WERI-Rb-1 (cell line): ENCODE measurements around the gene UACA.
"Not testable (repeated sequence)": the region's sequence is repeated elsewhere in the genome, so short reads cannot be mapped to it uniquely, and the experiment has no call there.

ENCODE experiments used
- DNase-seq: peaks from one replicate; pipeline ENCODE4 v3.0.0-alpha.2; 2020
- H3K27ac ChIP-seq: fragments of 250-450 bp; sonication (Bioruptor Pico); 2 replicates; pipeline ENCODE4 v1.5.1; 2020; ENCODE audit warnings: mild to moderate bottlenecking, moderate library complexity
- H3K27me3 ChIP-seq: fragments of 250-450 bp; sonication (Bioruptor Pico); 2 replicates; pipeline ENCODE4 v1.5.1; 2021; ENCODE audit warnings: mild to moderate bottlenecking, low read depth, moderate library complexity; ENCODE audit not compliant: insufficient read depth, severe bottlenecking
- H3K36me3 ChIP-seq: fragments of 250-450 bp; sonication (Bioruptor Pico); 2 replicates; pipeline ENCODE4 v1.5.1; 2020; ENCODE audit warnings: mild to moderate bottlenecking, moderate library complexity
- H3K4me3 ChIP-seq: 2 replicates; pipeline ENCODE4 v1.5.1; 2011; ENCODE audit warnings: low read depth, mild to moderate bottlenecking, control low read depth, low read length
- H3K9me3 ChIP-seq: fragments of 250-450 bp; sonication (Bioruptor Pico); 2 replicates; pipeline ENCODE4 v1.5.1; 2021; ENCODE audit warnings: mild to moderate bottlenecking, moderate library complexity; ENCODE audit not compliant: severe bottlenecking
- TF ChIP-seq, protein P1 (sequence below): IDR thresholded peaks from 2 replicates; pipeline ENCODE4 v1.5.1; 2011; ENCODE audit warnings: low read depth, mild to moderate bottlenecking, control low read depth, inconsistent platforms, low read length

UACA gene

DNA sequence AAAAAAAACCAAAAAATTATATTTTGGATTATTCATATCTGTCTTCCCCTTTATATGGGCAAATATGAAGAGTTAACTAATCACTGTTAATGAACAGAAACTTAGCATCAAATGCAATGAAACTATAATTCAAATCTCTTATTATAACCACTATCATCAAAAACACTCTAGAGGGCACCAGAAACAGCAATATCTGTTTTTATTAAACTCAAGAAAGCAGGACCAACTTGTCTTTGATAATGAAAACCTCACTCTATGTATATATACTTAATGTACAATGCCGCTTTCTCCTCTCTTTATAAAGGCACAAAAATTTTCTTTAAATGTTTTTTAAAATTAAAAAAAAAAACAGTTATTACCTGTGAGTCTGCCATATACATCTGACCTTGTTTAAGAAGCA lies 92.7 kb downstream of the UACA start:
- TF ChIP-seq, protein P1, sequence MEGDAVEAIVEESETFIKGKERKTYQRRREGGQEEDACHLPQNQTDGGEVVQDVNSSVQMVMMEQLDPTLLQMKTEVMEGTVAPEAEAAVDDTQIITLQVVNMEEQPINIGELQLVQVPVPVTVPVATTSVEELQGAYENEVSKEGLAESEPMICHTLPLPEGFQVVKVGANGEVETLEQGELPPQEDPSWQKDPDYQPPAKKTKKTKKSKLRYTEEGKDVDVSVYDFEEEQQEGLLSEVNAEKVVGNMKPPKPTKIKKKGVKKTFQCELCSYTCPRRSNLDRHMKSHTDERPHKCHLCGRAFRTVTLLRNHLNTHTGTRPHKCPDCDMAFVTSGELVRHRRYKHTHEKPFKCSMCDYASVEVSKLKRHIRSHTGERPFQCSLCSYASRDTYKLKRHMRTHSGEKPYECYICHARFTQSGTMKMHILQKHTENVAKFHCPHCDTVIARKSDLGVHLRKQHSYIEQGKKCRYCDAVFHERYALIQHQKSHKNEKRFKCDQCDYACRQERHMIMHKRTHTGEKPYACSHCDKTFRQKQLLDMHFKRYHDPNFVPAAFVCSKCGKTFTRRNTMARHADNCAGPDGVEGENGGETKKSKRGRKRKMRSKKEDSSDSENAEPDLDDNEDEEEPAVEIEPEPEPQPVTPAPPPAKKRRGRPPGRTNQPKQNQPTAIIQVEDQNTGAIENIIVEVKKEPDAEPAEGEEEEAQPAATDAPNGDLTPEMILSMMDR, result no peak
- no peak for DNase-seq
- Histone ChIP-seq H3K27ac (no peak overlapping the region), H3K4me3 (no peak overlapping the region), H3K36me3 (no peaks in the 10 kb centered on the region), H3K9me3 (no peaks in the 10 kb centered on the region), H3K27me3 (no peaks in the 10 kb centered on the region)

DNA sequence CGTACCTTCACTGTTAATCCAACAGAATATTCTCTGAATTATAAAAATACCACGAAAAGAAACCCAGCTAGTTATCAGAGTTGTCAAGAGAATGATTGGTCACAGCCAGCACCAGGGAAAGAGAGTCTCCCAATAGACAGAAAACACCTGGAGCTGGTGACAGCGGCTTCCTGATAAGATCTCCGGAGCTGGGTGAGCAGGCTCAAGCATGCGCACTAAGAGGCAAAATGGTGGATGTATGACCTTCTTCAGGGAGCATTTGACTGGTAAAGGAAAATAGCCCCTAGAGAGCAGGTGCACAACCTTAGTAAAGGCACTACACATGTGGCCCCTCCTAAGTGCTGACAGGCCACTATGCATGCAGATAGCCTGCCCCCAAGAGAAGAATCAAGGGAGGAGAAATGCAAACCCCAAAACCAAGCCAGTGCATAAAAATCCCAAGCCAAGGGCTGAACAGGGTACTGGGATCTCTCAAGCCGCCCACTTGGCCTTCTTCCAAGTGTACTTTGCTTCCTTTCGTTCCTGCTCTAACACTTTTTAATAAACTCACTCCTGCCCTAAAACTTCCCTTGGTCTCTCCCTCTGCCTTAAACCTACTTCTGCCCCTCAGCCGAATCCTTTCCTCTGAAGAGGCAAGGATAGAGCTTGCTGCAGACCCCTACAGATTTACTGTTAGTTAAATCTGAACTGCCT lies 93.2 kb downstream of the UACA start:
- no peaks in the 10 kb centered on the region for H3K36me3 ChIP-seq

DNA sequence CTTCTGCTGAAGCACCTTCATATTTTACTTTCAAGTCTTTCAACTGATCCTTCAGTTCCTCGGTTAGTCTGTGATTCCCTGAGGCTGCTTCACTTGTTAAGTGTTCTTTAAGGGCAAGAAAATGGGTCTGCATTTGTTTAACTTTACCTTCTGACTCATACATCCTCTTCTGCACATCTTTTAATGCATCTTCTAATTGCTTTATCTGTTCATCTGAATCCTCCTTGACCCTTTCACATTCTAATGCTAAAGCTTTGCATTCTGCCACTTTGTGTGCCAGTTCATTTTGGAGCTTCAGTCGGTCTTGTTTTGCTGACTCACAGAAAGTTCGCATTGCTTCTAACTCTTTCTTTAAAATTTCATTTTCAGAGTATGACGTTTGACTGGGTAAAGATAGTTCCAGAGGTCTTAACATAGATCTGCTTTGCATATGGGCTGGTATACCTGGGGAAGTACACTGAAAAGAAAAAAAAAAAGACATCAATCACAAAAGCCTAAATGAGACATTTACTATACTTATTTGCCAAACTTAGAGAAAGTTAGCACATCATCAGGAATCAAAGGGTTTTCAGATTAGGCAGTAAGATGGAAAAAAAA lies 94.3 kb downstream of the UACA start:
- no peak overlapping the region for H3K27ac ChIP-seq

More for the DNA sequence above, 93.2 kb downstream of the UACA start:
- Histone ChIP-seq H3K27ac (no peak overlapping the region), H3K27me3 (no peaks in the 10 kb centered on the region), H3K4me3 (no peak overlapping the region), H3K9me3 (no peaks in the 10 kb centered on the region)
- DNase-seq, result no peak
- TF ChIP-seq, protein P1, result no peak

DNA sequence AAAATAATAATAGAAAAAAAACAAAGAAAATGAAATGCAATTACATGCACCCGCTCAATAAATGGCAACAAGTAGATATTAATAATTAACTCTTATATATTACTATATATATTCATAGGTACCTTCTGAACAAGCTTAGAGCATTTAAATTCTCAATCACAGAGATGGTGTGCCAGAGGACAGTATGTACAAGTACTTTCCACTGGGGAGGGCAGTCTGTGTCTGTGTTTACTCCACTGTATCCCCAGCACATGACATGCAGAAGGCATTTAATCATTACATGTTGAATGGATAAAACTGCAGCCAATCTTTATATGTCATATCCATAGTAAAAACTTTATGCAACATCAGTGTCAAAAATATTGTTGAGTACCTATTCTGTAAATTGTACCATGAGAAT lies 97.8 kb downstream of the UACA start:
- Histone ChIP-seq H3K9me3 (no peaks in the 10 kb centered on the region), H3K4me3 (no peak overlapping the region), H3K27ac (no peak overlapping the region), H3K27me3 (no peaks in the 10 kb centered on the region), H3K36me3 (no peaks in the 10 kb centered on the region)
- no peak for DNase-seq
- TF ChIP-seq, protein P1, result no peak

More for the DNA sequence above, 94.3 kb downstream of the UACA start:
- Histone ChIP-seq H3K9me3 (no peaks in the 10 kb centered on the region), H3K27me3 (no peaks in the 10 kb centered on the region), H3K36me3 (no peaks in the 10 kb centered on the region), H3K4me3 (no peak overlapping the region)
- no peak for DNase-seq
- TF ChIP-seq, protein P1, result no peak

DNA sequence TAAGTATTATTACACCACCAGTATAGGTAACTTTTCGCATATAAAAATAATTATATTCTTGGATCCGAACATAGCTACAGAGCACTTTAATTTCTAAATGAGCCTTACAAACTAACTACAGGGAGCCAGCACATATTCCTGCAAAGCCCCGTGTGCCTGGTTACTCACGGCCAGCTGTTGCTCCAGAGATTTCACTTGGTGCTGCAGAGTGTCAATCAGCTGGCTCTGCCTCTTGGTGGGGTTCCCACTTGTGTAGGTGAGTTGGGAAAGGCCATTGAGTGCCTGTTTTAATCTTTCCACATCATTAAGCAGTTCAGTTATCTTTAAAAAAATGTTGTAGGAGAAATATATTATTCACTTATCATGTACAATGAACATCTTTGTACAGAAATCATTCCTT lies 98.9 kb downstream of the UACA start:
- H3K4me3 ChIP-seq, result no peak overlapping the region
- DNase-seq, result no peak
- H3K27ac ChIP-seq, result no peak overlapping the region
- no peaks in the 10 kb centered on the region for H3K36me3 ChIP-seq
- H3K9me3 ChIP-seq, result no peaks in the 10 kb centered on the region
- TF ChIP-seq, protein P1, result no peak
- no peaks in the 10 kb centered on the region for H3K27me3 ChIP-seq

DNA sequence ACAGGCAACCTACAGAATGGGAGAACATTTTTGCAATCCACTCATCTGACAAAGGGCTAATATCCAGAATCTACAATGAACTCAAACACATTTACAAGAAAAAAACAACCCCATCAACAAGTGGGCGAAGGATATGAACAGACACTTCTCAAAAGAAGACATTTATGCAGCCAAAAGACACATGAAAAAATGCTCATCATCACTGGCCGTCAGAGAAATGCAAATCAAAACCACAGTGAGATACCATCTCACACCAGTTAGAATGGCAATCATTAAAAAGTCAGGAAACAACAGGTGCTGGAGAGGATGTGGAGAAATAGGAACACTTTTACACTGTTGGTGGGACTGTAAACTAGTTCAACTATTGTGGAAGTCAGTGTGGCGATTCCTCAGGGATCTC lies 100.3 kb downstream of the UACA start:
- H3K4me3 ChIP-seq, H3K9me3 ChIP-seq, H3K36me3 ChIP-seq, H3K27me3 ChIP-seq, DNase-seq, H3K27ac ChIP-seq: not testable (repeated sequence)
